ENCODE results near the gene PTDSS2.
"Not testable (repeated sequence)": the region's sequence is repeated elsewhere in the genome, so short reads cannot be mapped to it uniquely, and the experiment has no call there.

PTDSS2 gene

GRCh38 chr11:433641-434040 lies 16.4 kb upstream of the PTDSS2 start:
- no peak for FAIRE-seq

DNA sequence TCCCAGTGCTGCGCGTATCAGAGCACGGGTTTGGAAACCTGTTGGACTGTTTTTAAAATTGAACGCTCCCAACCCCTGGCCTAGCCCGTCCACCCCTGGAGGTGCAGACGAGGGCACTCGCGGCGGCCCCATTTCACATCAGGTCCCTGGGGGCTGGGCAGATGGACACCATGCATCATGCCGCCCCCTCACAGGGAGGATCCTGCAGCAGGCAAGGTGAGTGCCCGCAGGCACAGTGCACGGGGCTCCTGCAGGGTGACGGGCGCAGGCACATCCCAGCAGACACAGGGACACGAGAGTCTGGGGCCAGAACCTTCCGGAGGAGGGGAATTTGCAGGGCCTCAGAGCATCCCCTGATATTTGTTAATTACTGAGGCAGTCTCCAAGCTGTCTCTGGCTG lies 15.6 kb upstream of the PTDSS2 start:
- FAIRE-seq, result no peak

- not testable (repeated sequence) for FAIRE-seq
Observed at GRCh38 chr11:434999-435740, 14.9 kb upstream of the PTDSS2 start.

DNA sequence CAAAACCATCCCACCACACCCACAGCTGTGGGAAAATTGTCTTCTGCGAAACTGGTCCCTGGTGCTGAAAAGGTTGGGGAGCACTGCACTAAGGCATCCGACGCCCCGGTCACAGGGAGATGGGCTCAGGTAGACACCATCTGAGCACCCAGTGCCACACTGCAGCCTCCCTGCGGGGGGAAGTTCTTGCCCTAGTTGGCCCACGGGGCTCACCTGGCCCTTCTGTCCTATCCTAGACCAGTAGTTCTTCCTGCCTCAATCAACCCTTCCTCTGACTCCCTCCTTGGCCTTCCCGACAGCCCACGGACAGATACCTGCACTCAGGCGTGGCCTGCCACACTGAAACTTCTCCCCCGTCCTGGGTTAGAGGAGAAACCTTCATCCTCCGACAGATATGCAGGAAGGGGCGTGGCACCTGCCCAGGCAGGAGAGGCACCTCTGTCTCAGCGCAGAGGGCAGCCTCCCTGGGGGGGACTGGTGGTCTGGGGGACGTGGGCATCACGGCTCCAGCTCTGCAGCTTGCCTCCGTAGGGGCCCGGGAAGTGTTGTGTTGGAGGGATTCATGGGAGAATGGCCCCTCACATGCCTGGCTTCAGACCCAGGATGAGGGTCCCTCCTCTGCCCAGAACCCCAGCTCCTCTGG lies 12.7 kb upstream of the PTDSS2 start:
- no peak for FAIRE-seq

- no peak for FAIRE-seq
Observed at GRCh38 chr11:438101-438844, 11.8 kb upstream of the PTDSS2 start.

DNA sequence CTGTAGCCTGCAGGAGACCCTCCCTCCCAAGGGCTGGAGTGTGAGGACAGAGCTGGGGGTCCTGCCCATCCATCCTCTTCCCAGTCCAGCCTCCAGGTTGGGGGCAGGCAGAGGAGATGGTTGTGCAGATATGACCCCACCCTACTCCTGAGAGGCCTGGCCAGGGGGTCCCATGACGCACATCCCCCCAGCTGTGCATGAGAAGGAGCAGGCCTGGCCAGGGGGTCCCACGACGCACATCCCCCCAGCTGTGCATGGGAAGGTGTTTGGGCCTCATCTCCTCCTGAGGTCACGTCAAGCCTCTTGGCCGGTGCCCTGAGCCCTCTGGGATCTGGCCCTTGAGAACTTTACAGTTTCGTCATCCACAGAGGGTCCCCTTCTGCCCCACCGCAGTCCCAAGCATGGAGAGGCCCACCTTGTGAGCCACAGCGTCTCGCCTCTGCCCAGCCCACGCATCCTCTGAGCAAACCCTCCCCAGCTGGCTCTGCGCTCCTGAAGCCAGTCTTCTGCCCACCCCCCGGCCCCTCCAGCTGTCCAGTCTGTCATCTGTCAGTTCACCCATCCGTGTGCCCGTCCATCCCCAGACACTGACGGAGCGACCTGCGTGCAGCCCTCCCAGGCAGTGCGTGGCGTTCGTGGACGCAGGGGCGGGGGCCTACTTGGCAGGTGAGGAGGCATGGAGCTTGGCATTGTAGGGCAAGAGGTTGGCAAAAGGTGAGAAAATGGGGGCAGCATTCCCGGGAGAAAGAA lies 10.6 kb upstream of the PTDSS2 start:
- FAIRE-seq, result no peak

DNA sequence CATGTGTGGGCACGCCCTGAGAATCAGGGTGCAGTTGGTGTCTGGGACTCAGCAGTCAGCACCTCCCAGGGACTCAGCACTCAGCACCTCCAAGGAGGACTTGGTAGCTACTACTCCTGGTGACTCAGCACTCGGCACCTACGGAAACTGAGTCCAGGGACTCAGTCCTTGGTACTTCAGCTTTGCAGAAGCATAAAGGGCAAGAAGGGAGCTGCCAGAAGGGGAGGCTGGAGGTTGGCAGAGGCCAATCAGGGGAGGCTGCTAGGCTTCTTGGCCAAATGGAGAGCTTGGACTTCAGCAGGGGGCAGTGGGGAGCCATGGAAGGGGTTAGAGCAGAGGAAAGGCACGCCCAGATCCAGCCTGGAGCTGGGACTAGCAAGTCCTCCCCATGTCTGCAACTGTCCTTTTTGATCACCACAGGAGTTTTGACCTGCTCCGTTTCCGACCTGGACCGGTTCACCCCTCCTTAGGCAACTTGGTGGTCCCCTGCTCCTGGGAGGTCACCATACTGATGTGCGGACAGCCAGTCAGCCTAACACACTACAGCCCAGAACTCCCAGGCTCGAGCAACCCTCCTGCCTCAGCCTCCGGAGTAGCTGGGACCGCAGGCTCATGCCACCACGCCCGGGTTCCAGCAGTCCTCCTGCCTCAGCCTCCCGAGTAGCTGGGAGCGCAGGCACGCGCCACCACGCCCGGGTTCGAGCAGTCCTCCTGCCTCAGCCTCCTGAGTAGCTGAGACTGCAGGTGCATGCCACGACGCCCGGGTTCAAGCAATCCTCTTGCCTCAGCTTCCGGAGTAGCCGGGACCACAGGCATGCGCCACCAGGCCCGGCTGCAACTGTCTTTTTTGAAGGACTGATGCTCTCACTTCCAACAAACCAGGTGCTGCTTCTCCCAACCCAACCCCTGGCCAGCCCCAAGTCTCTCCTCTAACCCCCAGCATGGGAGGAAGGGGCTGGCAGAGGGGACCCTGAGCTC lies 9.7 kb upstream of the PTDSS2 start:
- FAIRE-seq, result no peak

- no peak for FAIRE-seq
Observed at GRCh38 chr11:441043-441417, 9.0 kb upstream of the PTDSS2 start.

DNA sequence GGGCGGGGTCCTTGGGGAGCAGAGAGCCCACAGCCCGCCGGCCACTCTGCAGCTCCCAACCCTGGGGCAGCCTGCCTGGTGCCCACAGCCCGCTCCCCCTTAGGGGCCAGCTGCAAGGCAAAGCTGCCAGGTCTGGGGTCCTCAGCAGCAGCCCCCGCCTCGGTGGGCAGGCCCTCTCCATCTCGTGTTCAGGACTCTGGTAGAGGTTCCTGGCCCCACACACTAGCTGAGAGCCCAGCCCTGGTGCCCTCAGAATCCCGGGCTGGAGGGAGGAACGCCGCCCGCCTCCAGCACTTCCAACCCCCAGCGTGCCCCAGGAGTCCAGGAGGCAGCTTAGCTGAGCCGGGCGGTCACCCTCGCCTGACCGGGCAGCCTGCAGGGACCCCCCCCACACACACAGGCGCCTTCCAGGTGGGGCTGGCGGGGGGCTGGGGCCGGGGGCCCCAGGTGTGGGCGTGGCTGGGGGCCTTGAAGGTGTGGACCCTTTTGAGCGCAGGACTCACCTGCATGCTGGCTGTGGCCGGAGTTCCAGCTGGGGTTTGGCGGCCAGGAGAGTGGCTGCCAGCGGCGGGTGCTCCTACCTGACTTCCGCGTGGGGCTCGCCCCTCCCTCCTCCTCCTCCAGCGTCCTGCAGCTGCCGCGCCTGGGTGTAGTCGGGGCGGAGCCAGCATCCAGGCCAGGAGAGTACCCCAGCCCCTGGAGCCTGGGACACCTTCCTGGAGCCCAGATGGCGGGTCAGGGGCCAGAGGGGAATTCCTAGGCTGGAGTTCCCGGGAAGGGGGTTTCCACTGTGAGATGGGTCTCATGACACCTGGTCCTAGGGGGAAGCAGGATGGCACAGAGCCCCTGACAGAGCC lies 8.4 kb upstream of the PTDSS2 start, which contains the start of gene ANO9:
Gene ANO9, minus strand, starts transcription at position 594 of the 857 bp plus-strand sequence. Its CDS starts 85 bp downstream, at position 509.
- FAIRE-seq, result no peak

GRCh38 chr11:442611-443081 lies 7.4 kb upstream of the PTDSS2 start:
- no peak for FAIRE-seq

DNA sequence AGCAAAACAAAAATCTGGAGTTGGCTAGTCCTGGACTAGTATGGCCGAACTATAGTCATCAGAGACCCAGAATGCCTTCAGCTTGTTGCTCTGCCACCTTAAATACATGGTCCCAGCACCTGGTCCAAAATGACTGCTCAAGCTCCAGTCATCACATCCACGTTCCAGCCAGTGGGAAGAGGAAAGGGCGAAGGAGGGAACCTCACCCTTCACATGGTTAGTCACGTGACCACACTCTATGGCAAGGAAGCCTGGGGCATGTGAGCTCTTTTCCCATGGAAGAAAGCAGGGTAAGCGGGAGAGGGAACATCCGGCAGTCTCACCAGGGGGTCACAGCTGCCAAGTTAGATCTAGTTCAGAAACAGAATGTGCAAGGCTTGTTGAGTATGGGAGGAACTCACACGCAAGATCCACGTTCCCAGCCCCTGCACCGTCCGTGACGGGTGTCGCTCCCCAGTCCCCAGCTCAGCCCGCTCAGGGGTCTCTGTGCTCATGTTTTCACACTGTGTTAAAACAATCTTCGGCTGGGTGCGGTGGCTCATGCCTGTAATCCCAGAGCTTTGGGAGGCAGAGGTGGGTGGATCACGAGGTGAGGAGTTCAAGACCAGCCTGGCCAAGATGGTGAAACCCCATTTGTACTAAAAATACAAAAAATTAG lies 6.4 kb upstream of the PTDSS2 start:
- no peak for FAIRE-seq

GRCh38 chr11:444396-445144 lies 5.5 kb upstream of the PTDSS2 start:
- FAIRE-seq, result no peak

DNA sequence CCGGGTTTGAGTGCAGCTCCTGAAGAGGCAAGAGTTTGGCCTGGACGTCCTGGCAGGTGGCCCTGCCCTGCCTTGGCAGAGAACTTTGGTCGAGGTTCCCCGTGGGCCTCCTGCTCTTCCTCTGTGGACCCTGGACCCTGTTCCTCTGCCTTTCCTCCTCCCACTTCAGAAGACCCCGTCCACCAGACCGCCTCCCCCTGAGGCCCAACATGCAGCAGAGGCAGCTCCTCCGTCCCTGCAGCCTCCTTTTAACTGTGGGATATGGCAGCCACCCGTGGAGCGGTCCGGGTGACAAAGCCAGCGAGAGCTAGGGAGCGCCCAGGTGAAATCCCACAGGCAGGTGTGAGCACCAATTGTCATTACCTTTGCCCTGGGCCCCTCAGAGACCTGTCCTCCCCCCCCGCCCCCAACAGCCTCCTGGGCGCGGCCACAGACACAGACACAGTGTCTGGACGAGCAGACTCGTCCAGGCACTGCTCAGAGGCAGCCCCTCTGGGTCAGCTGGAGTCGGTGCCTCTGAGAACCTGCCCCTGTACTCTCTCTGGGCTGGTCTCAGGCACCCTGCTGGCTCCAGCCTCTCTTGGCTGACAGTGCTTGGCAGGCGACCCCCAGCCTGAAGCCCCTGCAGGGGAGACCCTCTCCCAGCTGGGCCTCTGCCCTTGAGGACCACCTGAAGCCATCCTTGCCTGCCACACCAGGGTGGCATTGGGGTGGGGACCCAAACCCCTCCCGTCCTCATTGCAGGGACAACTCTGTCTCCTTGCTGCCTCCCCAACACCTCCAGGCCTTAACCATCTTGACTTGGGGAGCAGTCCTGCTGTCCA lies 4.1 kb upstream of the PTDSS2 start:
- no peak for FAIRE-seq

GRCh38 chr11:446891-447290 lies 3.2 kb upstream of the PTDSS2 start:
- no peak for FAIRE-seq

DNA sequence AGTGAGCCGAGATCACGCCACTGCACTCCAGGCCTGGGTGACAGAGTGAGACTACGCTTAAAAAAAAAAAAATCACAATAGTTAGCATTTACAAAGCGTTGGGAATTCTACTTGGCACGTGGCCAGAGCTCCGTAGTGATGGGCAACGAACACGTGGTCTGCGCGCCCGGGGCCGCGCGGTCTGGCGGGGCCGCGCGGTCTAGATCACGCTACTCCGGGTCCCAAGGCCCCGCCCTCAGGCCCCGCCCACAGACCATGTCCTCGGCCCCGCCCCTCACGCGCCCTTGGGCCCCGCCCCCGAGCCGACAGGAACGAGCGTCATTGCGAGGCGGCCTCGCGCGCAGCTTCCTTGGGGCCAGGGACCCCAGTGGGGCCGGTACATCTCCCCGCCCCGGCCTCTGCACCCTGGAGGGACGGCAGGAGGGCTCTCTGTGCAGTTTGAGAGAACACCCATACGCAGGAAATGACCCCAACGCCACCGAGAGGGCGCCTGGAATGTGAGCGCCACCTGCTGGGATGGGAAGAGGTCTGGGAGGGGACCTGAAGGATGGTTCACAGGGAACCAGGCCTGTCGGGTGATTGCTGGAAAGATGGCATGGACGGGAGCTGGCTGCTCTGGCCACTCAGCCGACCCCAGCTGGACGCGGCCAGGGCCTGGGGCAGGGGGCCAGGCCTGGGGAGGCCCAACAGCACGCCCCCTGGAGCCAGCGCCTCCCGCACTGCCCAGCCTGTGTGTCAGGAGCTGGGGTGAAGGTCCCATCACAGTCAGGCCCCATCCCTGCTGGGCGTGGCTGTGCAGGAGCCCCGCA lies 2.0 kb upstream of the PTDSS2 start:
- peak; percentile 69 for FAIRE-seq

DNA sequence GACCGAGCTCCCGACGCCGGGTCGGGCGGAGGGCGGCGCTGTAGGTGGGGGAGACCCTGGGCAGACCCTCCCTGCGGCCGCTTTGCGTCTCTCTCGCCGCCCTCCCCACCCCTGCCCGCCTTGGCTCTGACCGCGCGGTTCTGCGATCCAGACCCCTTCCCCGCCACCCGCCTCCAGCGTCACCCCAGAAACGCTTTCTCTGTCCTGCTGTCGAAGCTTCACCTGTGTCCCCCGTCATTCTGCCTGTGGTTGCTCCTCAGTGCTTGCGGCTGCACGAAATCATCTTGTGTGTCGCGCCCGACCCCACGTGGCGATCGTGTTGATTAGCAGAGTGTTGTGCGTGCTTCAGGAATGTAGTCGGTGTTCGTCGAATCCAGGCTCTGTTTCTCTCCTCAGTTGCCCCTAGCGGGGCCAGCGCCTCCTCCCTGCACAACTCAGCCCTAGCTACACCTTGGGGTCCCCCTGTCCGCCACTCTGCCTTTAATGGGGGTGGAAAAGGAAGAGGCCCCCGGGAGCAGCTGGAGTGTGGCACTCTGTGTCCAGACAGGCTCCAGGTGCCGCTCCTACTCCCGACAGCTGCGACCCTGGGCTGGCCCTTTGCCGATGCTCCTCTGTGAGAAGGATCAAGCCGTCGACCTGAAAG lies 851 bp downstream of the PTDSS2 start:
- no peak for FAIRE-seq

GRCh38 chr11:451738-452137 lies 1.7 kb downstream of the PTDSS2 start:
- FAIRE-seq, result no peak

All from islet of Langerhans (tissue), 1 donor.